HG03159 (cell line): ENCODE results near the gene THBS2.

Source experiments
- ATAC-seq: cut with Tn5 transposase; IDR thresholded peaks from one replicate; pipeline ENCODE4 v1.9.1; 2021; ENCODE audit warnings: mild to moderate bottlenecking, moderate library complexity; ENCODE audit not compliant: unreplicated experiment

Gene THBS2

DNA sequence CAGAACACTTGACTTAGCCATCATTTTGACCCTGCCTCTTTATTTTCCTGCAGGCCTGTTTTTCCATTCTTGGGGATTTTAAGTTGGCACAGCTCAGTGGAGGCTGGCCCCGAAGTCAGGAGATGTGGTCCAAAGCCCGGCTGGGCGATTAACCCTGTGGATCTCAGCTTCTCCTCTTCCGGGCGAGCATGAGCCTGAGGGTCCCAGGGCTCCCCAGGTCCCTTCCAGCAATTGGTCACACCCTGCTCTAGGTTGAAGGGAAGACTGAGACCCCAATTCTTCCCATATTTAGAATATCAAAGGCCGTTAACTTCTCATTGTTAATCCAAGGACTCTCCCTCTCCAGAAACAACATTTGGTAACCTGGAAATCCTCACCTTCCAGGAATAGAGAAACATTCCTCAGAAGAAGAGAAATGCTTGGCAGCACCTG is 2.3 kb downstream of the THBS2 start:
- ATAC-seq: no peak

DNA sequence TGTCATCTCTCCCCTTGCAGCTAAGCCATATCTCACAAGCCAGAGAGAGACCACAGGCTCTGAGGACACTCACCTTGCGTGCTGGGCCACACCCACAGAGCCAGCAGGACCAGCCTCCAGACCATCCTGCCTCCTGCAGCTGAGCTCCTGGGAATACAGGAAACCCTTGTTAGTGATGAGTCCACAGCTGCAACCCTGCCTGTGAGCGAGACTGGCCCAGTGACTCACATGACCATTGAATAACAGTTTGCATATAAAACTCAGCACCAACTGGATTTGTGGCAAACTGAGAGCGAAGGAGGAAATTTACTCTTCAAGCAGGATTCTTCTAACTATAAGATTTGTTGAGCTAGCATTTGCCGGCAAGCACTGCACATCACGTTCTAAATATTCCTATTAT is 3.0 kb downstream of the THBS2 start:
- ATAC-seq: no peak

DNA sequence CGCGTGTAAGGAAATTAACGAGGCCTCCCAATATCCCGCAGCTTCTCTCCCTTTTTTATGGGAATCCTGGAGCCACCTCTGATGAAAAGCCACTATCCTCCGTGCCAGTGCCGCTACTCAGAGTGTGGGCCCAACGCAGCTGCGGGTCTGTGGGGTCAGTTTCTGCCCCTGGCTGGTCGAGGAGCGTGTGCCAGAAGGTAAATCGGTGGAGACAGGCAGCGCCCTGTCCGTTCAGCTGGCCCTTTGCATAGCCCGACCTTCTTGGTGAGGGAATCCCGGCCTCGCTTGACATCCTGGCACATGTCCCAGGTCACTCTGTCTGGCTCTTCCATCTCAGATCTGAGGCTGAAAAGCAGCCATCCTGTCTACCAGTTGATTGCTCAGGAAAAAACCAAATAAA is 4.6 kb downstream of the THBS2 start:
- no peak for ATAC-seq

DNA sequence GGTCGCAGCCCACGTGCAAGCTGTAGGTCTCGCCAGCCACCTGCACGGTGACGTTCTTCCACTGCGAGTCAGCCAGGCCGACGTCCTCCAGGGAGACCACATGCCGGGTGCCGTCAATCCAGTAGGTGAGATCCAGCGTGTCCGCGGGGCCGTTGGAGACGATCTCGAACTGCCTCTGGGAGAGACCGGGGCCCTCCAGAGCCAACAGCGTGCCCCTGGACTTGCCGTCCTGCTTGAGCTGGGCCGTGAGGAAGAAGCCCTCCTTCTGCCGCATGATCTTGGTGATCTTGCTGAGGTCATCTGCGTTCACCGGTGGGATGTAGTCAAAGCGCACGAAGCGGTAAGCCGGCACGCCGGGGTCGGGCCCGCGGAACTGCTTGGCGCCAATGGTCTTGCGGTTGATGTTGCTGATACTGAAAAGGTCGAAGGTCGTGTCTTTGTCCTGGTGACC is 5.1 kb downstream of the THBS2 start:
- no peak for ATAC-seq

DNA sequence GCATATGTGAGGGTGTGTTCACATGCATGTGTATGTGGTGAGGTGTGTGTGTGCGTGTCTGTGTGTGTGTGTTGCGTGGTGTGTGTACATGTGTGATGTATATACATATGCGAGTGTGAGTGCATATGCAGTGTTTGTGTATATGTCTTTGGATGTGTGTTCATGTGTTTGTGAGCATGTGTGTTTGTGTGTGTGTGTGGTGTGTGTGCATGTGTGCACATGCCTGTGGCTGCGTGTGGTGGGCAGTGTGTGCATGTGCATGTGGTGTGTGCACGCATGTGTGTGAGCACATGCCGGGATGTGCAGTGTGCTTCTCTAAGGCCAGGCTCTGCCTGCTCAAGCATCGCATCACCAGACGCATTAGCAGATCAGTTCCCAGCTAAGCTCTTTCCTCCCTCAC is 5.7 kb downstream of the THBS2 start:
- no peak for ATAC-seq

DNA sequence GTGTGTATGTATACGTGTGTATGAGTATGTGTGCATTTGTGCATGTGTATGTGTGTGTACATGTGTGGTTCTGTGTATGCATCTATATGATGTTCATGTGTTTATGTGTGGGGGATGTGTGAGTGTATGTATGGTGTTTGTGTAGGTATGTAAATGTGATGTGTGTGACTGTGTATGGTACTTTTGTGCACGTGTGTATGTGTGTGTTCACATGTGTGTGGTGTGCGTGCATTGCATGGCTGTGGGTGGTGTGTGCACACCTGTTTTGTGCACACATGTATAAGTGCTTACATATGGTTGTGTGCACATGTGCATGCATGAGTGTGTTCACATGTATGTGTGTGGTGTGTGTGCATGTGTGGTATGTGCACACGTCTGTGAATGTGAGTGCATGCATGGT is 6.2 kb downstream of the THBS2 start:
- ATAC-seq: no peak

DNA sequence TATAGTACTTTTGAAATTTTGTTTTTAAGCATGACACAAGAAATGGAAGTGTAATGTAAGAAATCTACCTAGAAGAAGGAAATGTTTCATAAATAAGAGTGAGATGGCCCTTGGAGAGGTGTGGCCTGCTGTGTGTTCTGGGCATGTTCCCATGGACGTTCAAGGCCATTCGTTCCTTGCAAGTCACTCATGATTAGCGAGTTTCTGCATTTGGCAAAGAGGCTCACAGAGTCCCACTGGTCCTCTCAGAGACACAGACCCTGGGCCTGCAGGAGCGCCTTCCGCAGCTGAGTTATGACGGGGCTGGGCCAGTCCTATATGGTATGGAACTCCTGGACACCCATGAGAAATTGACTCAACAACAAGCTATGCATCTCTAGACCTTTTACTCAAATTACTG is 7.2 kb downstream of the THBS2 start:
- ATAC-seq: no peak

DNA sequence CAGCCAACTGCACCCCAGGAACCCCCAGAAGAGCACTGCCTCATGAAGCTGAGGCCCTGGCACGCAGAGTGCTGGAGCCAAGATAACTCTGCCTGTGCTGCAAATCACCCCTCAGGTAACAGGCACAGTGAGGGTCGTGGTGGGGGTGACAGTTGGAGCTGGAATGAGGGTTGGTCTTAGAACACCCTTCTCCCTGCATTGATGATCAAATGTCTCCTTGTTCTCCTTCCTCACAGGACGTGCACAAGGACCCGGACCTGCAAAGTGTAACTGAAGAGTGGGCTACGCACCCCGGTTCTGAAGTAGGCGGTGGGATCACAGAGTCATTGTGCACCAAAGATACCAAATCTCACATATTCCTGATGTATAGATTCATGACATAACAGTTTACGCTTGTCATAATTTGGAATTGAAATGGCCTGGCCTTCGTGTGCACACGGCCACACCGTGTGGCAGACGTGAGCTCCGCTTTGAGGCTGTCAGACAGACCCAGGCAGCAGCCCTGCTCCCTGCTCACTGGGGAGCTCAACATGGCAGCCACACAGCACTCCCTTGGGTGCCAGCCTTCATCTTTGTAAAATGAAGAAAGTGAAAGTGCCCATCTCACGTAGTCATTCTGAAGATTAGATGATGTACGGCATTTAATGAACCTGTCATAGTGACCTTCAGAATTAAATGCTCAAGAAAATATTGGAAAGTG is 8.8 kb downstream of the THBS2 start:
- no peak for ATAC-seq

DNA sequence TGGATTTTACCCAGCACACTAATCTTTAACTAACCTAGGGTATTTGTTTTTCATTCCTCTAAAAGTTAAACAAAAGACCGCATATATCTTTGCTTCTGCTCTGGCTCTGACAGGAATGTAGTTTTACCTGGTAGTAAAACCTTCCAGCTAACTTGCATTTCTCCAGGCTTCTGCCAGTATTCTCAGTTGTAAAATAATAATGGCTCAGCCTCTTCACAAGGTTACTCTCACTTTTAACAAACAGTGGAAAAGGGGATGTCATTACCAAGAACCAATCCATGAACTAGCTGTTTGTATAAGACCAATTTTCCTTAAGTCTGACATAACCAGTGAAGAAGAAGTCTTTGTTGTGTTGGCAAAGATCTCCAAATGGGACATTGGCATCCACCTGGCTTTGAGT is 10.0 kb downstream of the THBS2 start:
- no peak for ATAC-seq

DNA sequence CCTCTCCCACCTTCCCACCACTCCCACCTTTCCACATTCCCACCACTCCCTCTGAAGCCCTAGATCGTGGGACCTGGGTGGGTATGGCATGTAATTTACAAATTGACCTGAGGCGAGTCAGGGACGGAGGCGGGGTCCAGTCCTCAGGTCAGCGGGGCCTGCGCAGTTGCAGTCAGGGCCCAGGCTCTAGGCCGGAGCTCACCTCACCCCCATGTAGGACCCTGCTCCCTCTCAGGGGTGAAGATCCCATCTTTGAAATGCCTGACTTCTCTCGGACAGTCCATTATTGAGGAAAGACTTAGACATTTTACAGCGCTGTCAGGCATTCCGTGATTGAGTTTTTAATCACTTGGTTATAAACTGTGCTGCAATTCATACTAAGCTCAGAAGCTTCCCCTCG is 10.5 kb downstream of the THBS2 start:
- no peak for ATAC-seq

DNA sequence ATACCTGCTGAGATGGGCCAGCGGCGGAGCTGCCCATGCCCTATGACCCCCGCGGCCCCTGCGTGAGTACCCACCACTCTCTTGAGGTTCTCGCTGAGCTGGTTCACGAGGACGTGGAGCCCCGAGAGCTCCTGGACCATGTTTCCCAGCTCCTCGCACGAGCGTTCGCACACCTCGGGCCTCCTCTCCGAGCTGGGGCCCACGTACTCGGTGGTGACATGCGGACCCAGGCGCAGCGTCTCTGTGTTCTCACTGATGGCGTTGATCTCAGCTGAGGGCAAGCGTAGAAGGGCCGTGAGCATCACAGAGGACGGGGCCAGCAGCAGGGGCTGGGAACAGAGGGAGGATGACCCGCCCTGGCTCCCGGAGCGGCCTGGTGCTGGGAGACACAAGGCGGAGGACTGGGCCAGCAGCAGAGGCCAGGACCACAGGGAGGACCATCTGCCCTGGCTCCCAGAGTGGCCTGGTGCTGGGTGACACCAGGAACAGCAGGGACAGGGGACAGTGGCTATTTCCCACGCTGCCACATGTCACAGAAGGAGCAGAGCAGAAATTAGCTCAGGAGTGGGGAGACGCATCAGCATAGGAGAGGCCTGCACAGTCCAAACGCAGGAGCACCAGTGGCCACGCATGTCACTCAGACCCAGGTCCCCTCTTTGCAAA is 11.8 kb downstream of the THBS2 start:
- ATAC-seq: no peak

DNA sequence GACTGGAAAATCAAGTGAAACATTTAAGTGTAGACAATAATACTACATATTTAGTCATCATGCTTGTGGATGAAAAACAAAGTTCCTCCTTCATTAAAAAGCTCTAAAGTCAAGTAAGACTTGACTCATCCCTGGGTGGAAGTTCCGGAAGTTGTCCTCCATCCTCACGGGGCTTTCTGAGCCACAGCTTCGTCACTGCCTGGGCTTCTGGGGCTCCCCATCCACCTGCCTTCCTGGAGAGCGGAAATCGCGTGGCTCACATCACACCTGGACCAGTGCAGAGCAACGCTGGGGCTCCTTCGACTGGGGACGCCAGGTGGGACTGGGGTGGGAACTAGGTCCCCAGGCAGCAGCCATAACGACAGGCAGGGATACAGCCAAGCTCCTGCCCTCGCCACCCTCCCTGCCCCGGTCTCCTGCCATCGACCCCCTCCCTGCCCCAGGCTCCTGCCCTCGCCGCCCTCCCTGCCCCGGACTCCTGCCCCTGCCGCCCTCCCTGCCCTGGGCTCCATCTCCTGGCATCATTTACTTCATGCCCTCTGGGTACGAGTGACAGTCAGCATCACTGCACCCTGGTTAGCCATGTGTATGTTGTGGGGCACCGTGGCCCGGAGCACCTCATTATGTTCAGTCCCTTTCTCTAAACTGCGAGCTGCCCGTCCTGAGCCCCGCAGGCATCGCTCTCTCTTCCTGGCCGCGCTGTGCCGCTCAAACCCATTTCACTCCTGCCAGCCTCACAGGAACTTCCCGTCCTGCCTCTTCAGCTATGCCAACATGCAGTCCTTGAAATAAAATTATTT is 12.9 kb downstream of the THBS2 start:
- no peak for ATAC-seq

DNA sequence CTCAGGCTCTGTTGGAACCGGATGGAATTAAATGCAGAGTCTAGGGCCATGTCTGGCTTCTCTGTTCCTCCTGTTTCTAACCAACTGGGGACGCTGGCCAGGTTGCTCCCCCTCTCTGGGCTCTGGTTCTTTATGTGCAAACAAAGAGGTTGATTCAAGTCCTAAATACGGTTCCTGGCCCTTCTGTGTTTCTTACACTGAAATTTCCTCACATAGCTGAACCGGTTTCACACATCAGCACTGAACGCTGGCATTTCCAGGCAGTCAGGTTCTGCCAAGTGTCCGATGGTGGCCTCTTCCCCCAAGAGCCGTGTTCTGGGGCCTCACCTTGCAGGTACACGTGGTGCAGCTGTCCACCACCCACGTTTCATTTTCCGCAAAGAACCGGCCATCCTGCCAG is 13.5 kb downstream of the THBS2 start:
- no peak for ATAC-seq

DNA sequence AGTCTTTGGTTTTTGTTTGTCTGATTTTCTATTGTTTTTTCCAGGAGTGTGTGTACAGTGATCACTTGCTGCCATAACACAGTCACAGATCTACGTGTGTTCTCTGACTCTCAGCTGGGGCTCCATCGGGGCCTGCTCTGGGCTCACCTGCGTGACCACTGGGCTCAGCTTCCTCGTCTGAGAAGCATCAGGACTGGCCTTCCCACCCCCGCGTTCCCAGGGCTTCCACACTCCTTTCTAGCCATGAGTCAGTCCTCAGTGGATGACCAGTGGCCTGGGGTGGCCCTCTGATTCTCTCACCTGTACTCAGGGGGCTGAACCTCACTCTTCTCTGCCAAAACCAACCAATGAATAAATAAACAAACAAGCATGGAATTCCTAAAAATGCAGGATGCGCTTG is 14.5 kb downstream of the THBS2 start:
- ATAC-seq: no peak

DNA sequence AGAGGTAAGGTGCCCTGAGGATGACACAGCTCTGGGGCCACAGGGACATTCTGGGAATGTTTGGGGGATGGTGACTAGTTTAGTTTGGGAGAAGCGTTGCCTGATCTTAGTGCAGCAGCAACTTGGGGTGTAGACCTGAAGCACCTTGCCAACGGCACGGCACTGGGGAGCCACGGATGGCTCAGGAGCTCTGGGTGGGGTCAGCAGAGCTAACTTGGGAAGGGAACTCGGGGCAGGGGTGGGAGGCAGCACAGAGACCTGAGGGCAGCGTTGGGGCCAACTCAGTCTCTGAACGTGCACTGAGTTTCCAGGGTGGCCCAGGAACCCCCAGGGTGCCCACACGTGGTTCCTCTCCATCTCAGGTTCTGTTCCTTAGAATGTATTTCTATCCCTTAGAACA is 14.9 kb downstream of the THBS2 start:
- no peak for ATAC-seq

DNA sequence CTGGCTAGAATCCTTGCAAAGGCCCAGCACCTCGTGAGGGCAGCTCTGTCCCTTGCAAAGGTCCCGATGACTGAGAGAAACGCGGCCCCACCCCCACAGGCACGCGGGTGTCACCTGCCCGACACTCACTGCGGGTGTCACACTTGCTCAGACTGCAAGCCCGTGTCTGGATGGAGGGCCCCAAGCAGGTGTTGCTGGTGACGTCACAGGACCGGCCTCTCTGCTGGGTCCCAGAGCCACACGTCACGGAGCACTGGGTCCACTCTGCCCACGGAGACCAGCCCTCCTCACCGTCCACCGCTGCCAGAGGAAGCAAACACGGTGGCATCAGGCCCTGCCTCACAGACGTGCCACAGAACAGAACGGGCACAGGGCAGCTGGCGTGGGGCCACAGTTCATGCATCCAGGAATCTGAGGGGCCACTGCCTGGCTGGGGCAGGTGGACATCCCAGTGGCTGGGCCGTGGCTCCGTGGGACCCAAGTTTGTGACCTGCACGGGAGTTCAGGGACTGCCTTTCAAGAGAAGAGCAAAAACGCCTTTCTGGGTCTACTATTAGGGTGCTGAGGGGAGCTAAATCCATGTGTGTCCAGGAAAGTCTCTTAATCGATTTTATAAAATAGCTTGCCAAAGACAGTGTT is 16.0 kb downstream of the THBS2 start:
- no peak for ATAC-seq

DNA sequence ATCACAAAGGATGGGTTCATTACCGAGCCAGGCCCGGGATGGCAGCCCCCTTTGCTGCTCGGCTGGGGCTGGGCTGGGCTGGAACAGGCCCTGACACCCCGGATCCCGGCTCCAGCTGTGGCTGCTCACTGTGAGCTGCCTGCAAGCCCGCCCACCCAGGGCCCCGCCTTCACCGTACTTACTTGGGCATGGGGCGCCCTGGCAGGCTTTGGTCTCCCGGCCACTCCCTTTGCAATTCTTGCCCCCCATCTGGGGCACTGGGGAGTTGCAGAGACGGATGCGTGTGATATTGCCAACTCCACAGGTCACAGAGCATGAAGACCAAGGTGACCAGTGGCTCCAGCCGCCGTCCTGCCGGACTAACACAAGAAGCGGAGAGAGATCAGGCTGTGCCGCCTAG is 16.7 kb downstream of the THBS2 start:
- ATAC-seq: no peak

DNA sequence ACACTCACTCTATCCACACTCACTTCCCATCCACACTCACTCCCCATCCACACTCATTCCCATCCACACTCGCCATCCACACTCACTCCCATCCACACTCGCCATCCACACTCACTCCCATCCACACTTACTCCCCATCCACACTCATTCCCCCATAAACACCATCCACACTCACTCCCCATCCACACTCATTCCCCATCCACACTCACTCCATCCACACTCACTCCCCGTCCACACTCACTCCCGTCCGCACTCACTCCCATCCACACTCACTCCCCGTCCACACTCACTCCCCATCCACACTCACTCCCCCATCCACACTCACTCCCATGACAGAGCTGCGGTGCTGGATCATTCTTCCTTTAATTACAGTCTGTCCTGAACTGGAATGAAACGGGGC is 17.1 kb downstream of the THBS2 start:
- ATAC-seq: no peak

DNA sequence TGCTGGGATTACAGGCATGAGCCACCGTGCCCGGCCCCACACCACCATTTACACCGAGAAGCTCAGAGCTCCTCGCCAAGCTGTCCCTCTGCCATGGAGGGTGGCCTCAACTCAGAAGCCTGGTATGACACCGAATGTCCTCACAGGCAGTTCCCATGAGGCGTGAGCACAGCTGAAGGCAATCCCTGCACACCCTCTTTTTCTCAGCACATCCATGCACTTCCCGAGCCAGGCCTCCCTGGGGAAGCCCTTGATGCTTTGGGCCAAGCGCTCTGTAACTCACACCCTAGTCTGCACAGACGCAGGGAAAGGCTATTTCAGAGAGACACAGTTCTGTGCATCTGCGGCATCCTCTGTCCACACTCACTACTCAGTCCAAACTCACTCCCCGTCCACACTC is 18.4 kb downstream of the THBS2 start:
- no peak for ATAC-seq

DNA sequence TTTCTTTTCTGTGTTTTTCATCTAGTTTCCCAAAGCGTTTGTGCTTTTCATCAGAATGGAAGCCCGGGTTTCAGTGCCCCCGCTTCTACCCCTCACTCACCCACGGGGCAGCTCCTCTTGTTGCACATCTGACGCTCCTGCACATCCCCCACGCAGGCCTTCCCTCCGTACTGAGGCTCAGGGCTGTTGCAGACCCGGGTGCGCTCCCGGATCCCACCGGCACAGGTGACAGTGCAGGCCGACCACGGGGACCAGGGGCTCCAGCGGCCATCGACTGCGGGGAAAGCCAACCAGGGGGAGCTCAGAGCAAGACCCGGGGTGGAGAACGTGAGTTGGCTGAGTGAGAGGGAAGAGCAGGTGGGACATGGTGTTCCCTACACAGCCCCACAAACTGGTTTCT is 19.0 kb downstream of the THBS2 start:
- ATAC-seq: no peak

DNA sequence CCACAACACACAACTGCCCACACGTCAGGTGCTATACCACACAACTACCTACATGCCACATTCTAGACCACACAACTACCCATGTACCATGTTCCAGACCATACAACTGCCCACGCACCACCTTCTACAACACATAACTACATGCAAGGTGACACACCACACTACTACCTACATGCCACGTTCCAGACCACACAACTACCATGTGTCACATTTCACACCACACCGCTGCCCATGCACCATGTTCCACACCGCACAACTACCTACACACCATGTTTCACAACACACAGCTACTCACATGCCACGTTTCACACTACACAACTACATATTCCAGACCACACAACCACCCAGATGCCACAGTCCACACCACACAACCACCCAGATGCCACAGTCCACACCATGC is 19.8 kb downstream of the THBS2 start:
- no peak for ATAC-seq

DNA sequence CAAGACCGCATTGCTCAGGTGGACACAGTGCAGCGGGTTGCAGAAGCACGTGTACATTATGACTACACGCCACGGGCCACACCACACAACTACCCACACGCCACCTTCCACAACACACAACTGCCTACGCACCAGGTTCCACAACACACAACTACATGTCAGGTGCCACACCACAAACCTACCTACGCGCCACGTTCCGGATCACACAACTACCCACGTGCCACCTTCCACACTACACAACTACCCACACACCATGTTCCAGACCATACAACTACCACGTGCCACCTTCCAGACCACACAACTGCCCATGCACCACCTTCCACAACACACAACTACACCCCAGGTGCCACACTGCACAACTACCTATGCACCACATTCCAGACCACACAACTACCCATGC is 20.5 kb downstream of the THBS2 start:
- no peak for ATAC-seq
